ENCODE measurements around the gene PXMP4.

- TF ChIP-seq TAF1 (IDR thresholded peaks at IDR 0.05; ENCODE audit: borderline replicate concordance, insufficient read depth, low read length) (no peak), POLR2AphosphoS5 (IDR thresholded peaks at IDR 0.05; ENCODE audit: low read depth, low read length) (no peak), REST (IDR thresholded peaks at IDR 0.05; ENCODE audit: insufficient read depth in 1 of 2, low read depth in 2 of 2, low read length in 2 of 2) (no peak), SIN3A (IDR thresholded peaks at IDR 0.05; ENCODE audit: borderline replicate concordance, insufficient read depth, low read length) (no peak)
These were observed 57.9 kb downstream of the PXMP4 start, which contains the start of gene C20orf144 for GRCh38 chr20:33662172-33662571.

Data from PFSK-1 (cell line).